SJCRH30 (cell line): ENCODE data around the gene SPECC1. TPM values are rescaled to one million over a fixed set of nuclear protein-coding genes. Genes with fewer than 3 reads are reported as not detected.
"Not testable (repeated sequence)": the region's sequence is repeated elsewhere in the genome, so short reads cannot be mapped to it uniquely, and the experiment has no call there.

Experiments used
- DNase-seq, 2 experiments: peaks; one replicate each; pipeline ENCODE4 v3.0.0-alpha.2; 2015 to 2020
- H3K27ac ChIP-seq: fragments of 250-450 bp; sonication (Bioruptor Pico); 2 replicates; pipeline ENCODE4 v1.5.1; 2020; ENCODE audit warnings: mild to moderate bottlenecking, moderate library complexity
- H3K27me3 ChIP-seq: fragments of 250-450 bp; sonication (Bioruptor Pico); 2 replicates; pipeline ENCODE4 v1.5.1; 2020; ENCODE audit warnings: mild to moderate bottlenecking, moderate library complexity
- H3K36me3 ChIP-seq: fragments of 250-450 bp; sonication (Bioruptor Pico); 2 replicates; pipeline ENCODE4 v1.5.1; 2020; ENCODE audit warnings: mild to moderate bottlenecking, moderate library complexity
- H3K4me1 ChIP-seq: fragments of 250-450 bp; sonication (Bioruptor Pico); 2 replicates; pipeline ENCODE4 v1.5.1; 2020; ENCODE audit warnings: mild to moderate bottlenecking, moderate library complexity
- H3K4me3 ChIP-seq: fragments of 250-450 bp; sonication (Bioruptor Pico); 2 replicates; pipeline ENCODE4 v1.5.1; 2020; ENCODE audit warnings: mild to moderate bottlenecking, moderate library complexity
- H3K9me3 ChIP-seq: fragments of 250-450 bp; sonication (Bioruptor Pico); replicated peaks from 2 replicates; pipeline ENCODE4 v1.5.1; 2020; ENCODE audit warnings: mild to moderate bottlenecking, moderate library complexity
- total RNA-seq: library from RNA; depleted of rRNA; stranded (reverse); fragments of >200 nt; shearing (Covaris generic); gene quantifications from 2 replicates; pipeline ENCODE4 v1.2.3, GENCODE V29; 2014

Gene SPECC1
- total RNA-seq, 1 experiment from 2014 or later, result 167 TPM

- not testable (repeated sequence) for H3K27me3 ChIP-seq, DNase-seq, H3K4me3 ChIP-seq, H3K27ac ChIP-seq, H3K4me1 ChIP-seq, H3K36me3 ChIP-seq, H3K9me3 ChIP-seq
These were observed 156.4 kb downstream of the SPECC1 start for GRCh38 chr17:20165516-20165915.

GRCh38 chr17:20170085-20170484 lies 160.9 kb downstream of the SPECC1 start:
- H3K4me1 ChIP-seq, result no peaks in the 10 kb centered on the region
- H3K27me3 ChIP-seq, result no peaks in the 10 kb centered on the region
- H3K27ac ChIP-seq, result no peak overlapping the region
- no peak overlapping the region for H3K4me3 ChIP-seq
- no peak for DNase-seq
- no peaks in the 10 kb centered on the region for H3K36me3 ChIP-seq
- no peaks in the 10 kb centered on the region for H3K9me3 ChIP-seq

- DNase-seq, result no peak
- Histone ChIP-seq H3K27ac (no peak overlapping the region), H3K4me3 (no peak overlapping the region), H3K4me1 (no peaks in the 10 kb centered on the region), H3K27me3 (no peaks in the 10 kb centered on the region), H3K9me3 (no peaks in the 10 kb centered on the region), H3K36me3 (no peaks in the 10 kb centered on the region)
These were observed 162.7 kb downstream of the SPECC1 start for GRCh38 chr17:20171741-20172365.

- Histone ChIP-seq H3K27ac (no peak overlapping the region), H3K4me1 (no peaks in the 10 kb centered on the region), H3K36me3 (no peaks in the 10 kb centered on the region), H3K27me3 (no peaks in the 10 kb centered on the region), H3K4me3 (no peak overlapping the region), H3K9me3 (no peaks in the 10 kb centered on the region)
- DNase-seq, result no peak
These were observed 163.2 kb downstream of the SPECC1 start for GRCh38 chr17:20172376-20172775.

GRCh38 chr17:20173091-20173490 lies 163.9 kb downstream of the SPECC1 start:
- Histone ChIP-seq H3K27me3 (no peaks in the 10 kb centered on the region), H3K27ac (no peak overlapping the region), H3K36me3 (no peaks in the 10 kb centered on the region), H3K9me3 (no peaks in the 10 kb centered on the region), H3K4me3 (no peak overlapping the region), H3K4me1 (no peaks in the 10 kb centered on the region)
- DNase-seq, result no peak

GRCh38 chr17:20174588-20175265 lies 165.6 kb downstream of the SPECC1 start:
- DNase-seq, result no peak
- H3K36me3 ChIP-seq, result no peaks in the 10 kb centered on the region
- no peak overlapping the region for H3K27ac ChIP-seq
- no peak overlapping the region for H3K4me3 ChIP-seq
- no peaks in the 10 kb centered on the region for H3K9me3 ChIP-seq
- H3K27me3 ChIP-seq, result no peaks in the 10 kb centered on the region
- H3K4me1 ChIP-seq, result no peaks in the 10 kb centered on the region

- Histone ChIP-seq H3K36me3 (no peaks in the 10 kb centered on the region), H3K27ac (no peak overlapping the region), H3K9me3 (no peaks in the 10 kb centered on the region), H3K27me3 (no peaks in the 10 kb centered on the region), H3K4me1 (no peaks in the 10 kb centered on the region), H3K4me3 (no peak overlapping the region)
- no peak for DNase-seq
These were observed 169.9 kb downstream of the SPECC1 start for GRCh38 chr17:20179041-20179440.

- DNase-seq, result no peak
- no peak overlapping the region for H3K4me3 ChIP-seq
- H3K4me1 ChIP-seq, result no peaks in the 10 kb centered on the region
- no peaks in the 10 kb centered on the region for H3K9me3 ChIP-seq
- H3K27ac ChIP-seq, result no peak overlapping the region
- no peaks in the 10 kb centered on the region for H3K36me3 ChIP-seq
- no peaks in the 10 kb centered on the region for H3K27me3 ChIP-seq
These were observed 171.5 kb downstream of the SPECC1 start for GRCh38 chr17:20180661-20181060.

- H3K36me3 ChIP-seq, result no peaks in the 10 kb centered on the region
- no peaks in the 10 kb centered on the region for H3K9me3 ChIP-seq
- H3K4me1 ChIP-seq, result peaks cover 9% of the 10 kb centered on the region
- no peak for DNase-seq
- H3K27ac ChIP-seq, result no peak overlapping the region
- no peak overlapping the region for H3K4me3 ChIP-seq
- H3K27me3 ChIP-seq, result no peaks in the 10 kb centered on the region
These were observed 175.0 kb downstream of the SPECC1 start for GRCh38 chr17:20184181-20184580.

GRCh38 chr17:20184977-20185619 lies 175.9 kb downstream of the SPECC1 start:
- H3K4me1 ChIP-seq, result peaks cover 16% of the 10 kb centered on the region
- DNase-seq, result no peak

GRCh38 chr17:20187049-20187448 lies 177.9 kb downstream of the SPECC1 start:
- no peaks in the 10 kb centered on the region for H3K9me3 ChIP-seq
- DNase-seq, result no peak
- H3K36me3 ChIP-seq, result no peaks in the 10 kb centered on the region
- H3K4me1 ChIP-seq, result peaks cover 23% of the 10 kb centered on the region
- H3K4me3 ChIP-seq, result no peak overlapping the region
- no peaks in the 10 kb centered on the region for H3K27me3 ChIP-seq
- H3K27ac ChIP-seq, result no peak overlapping the region

More at GRCh38 chr17:20184977-20185619, 175.9 kb downstream of the SPECC1 start:
- H3K36me3 ChIP-seq, result no peaks in the 10 kb centered on the region
- no peak overlapping the region for H3K27ac ChIP-seq
- no peaks in the 10 kb centered on the region for H3K27me3 ChIP-seq
- no peak overlapping the region for H3K4me3 ChIP-seq
- H3K9me3 ChIP-seq, result no peaks in the 10 kb centered on the region

- peak overlapping the region; percentile 0 for H3K4me3 ChIP-seq
- H3K36me3 ChIP-seq, result no peaks in the 10 kb centered on the region
- peaks cover 23% of the 10 kb centered on the region for H3K4me1 ChIP-seq
- DNase-seq, result peak; percentile 98 to 100
- H3K27ac ChIP-seq, result peak overlapping the region; percentile 81
- no peaks in the 10 kb centered on the region for H3K9me3 ChIP-seq
- no peaks in the 10 kb centered on the region for H3K27me3 ChIP-seq
These were observed 180.1 kb downstream of the SPECC1 start for GRCh38 chr17:20189302-20189701.

- Histone ChIP-seq H3K36me3 (no peaks in the 10 kb centered on the region), H3K9me3 (no peaks in the 10 kb centered on the region), H3K27ac (peak overlapping the region; percentile 81), H3K4me1 (peaks cover 23% of the 10 kb centered on the region), H3K4me3 (no peak overlapping the region), H3K27me3 (no peaks in the 10 kb centered on the region)
- DNase-seq, result no peak
These were observed 180.8 kb downstream of the SPECC1 start for GRCh38 chr17:20189979-20190378.

- Histone ChIP-seq H3K4me1 (peaks cover 23% of the 10 kb centered on the region), H3K27me3 (no peaks in the 10 kb centered on the region), H3K4me3 (no peak overlapping the region), H3K27ac (no peak overlapping the region), H3K9me3 (peaks cover under 1% of the 10 kb centered on the region; the same call in 1 of the 2 replicates), H3K36me3 (no peaks in the 10 kb centered on the region)
- DNase-seq, result peak in 1 of 2 experiments; percentile 40
These were observed 181.4 kb downstream of the SPECC1 start for GRCh38 chr17:20190605-20191004.

- peaks cover 23% of the 10 kb centered on the region for H3K4me1 ChIP-seq
- no peak overlapping the region for H3K4me3 ChIP-seq
- no peaks in the 10 kb centered on the region for H3K36me3 ChIP-seq
- no peak for DNase-seq
- no peaks in the 10 kb centered on the region for H3K27me3 ChIP-seq
- peaks cover 5% of the 10 kb centered on the region; the same call in 1 of the 2 replicates for H3K9me3 ChIP-seq
- no peak overlapping the region for H3K27ac ChIP-seq
These were observed 181.9 kb downstream of the SPECC1 start for GRCh38 chr17:20191056-20191455.
